Measurements from ENCODE around the gene GRPEL2. TPM values are rescaled to one million over a fixed set of nuclear protein-coding genes. Genes with fewer than 3 reads are reported as not detected.

The GRPEL2 gene
- total and polyA plus RNA-seq, 2 experiments from 2014 or later = 20.2 to 62.2 TPM

DNA sequence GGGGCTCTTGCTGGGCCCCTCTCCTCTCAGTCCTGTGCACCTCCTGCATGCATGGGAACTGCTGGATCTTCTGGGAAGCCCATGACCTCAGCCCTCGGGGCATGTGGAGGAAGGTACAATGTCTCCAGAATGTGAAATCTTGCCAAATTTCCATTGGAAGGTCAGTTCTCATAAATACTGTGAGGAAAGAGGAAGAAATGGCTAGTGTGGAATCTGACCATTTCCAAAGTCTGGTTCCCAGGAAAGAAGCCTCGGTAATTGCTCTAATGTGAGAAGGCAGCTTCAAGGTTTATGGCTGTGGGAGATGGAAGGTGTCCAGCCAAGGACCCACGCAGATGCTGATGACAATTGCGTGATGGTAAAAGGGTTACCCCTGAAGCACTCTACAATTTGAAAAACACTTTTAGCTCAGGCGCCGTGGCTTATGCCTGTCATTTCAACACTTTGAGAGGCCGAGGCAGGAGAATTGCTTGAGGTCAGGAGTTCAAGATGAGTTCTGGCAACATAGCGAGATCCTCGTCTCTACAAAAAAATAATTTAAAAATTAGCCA lies 41.9 kb downstream of the GRPEL2 start:
- Mint-ChIP-seq H3K9me3 (no peaks in the 10 kb centered on the region), H3K27ac (no peak overlapping the region), H3K36me3 (ENCODE audit: low read depth) (no peaks in the 10 kb centered on the region), H3K27me3 (ENCODE audit: insufficient read depth, low read depth, poor library complexity) (peaks cover 7% of the 10 kb centered on the region), H3K4me1 (peaks cover 3% of the 10 kb centered on the region; the same call in 2 of the 3 replicates), H3K4me3 (no peak overlapping the region)
- DNase-seq (ENCODE audit: low spot score) = no peak
- no peaks in the 10 kb centered on the region for H3K36me3 ChIP-seq (ENCODE audit: insufficient read depth)
- H3K4me2 ChIP-seq = no peak overlapping the region
- no peak for ATAC-seq
- H3K4me3 ChIP-seq = no peak overlapping the region
- H3K4me1 ChIP-seq (ENCODE audit: insufficient read depth) = no peaks in the 10 kb centered on the region
- no peaks in the 10 kb centered on the region for H3K79me2 ChIP-seq (replicated peaks; ENCODE audit: insufficient read depth)
- no peak overlapping the region for H3K27ac ChIP-seq (ENCODE audit: low read depth)
- no peaks in the 10 kb centered on the region for H3K27me3 ChIP-seq (ENCODE audit: insufficient read depth)
- no peak for TF ChIP-seq CREB1 (CRISPR knock-in tag; IDR thresholded peaks at IDR 0.05; ENCODE audit: low read depth)
- no peak for TF ChIP-seq EZH2phosphoT487 (IDR thresholded peaks at IDR 0.05; ENCODE audit: unreplicated experiment)
- no peak for TF ChIP-seq NANOG (IDR thresholded peaks at IDR 0.05; ENCODE audit: borderline replicate concordance)
- TF ChIP-seq EZH2 (IDR thresholded peaks at IDR 0.05; ENCODE audit: low read depth, unreplicated experiment) = no peak
- no peak for TF ChIP-seq ZNF331 (CRISPR knock-in tag; IDR thresholded peaks at IDR 0.05; ENCODE audit: low read depth)
- TF ChIP-seq, protein P1, sequence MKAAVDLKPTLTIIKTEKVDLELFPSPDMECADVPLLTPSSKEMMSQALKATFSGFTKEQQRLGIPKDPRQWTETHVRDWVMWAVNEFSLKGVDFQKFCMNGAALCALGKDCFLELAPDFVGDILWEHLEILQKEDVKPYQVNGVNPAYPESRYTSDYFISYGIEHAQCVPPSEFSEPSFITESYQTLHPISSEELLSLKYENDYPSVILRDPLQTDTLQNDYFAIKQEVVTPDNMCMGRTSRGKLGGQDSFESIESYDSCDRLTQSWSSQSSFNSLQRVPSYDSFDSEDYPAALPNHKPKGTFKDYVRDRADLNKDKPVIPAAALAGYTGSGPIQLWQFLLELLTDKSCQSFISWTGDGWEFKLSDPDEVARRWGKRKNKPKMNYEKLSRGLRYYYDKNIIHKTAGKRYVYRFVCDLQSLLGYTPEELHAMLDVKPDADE (IDR thresholded peaks at IDR 0.05) = no peak
- TF ChIP-seq JUNB (IDR thresholded peaks at IDR 0.05; ENCODE audit: unreplicated experiment) = no peak
- no peak for TF ChIP-seq ZNF114 (CRISPR knock-in tag; IDR thresholded peaks at IDR 0.05)
- TF ChIP-seq STAT1 (IDR thresholded peaks at IDR 0.05; ENCODE audit: unreplicated experiment) = no peak
- TF ChIP-seq, protein P2, sequence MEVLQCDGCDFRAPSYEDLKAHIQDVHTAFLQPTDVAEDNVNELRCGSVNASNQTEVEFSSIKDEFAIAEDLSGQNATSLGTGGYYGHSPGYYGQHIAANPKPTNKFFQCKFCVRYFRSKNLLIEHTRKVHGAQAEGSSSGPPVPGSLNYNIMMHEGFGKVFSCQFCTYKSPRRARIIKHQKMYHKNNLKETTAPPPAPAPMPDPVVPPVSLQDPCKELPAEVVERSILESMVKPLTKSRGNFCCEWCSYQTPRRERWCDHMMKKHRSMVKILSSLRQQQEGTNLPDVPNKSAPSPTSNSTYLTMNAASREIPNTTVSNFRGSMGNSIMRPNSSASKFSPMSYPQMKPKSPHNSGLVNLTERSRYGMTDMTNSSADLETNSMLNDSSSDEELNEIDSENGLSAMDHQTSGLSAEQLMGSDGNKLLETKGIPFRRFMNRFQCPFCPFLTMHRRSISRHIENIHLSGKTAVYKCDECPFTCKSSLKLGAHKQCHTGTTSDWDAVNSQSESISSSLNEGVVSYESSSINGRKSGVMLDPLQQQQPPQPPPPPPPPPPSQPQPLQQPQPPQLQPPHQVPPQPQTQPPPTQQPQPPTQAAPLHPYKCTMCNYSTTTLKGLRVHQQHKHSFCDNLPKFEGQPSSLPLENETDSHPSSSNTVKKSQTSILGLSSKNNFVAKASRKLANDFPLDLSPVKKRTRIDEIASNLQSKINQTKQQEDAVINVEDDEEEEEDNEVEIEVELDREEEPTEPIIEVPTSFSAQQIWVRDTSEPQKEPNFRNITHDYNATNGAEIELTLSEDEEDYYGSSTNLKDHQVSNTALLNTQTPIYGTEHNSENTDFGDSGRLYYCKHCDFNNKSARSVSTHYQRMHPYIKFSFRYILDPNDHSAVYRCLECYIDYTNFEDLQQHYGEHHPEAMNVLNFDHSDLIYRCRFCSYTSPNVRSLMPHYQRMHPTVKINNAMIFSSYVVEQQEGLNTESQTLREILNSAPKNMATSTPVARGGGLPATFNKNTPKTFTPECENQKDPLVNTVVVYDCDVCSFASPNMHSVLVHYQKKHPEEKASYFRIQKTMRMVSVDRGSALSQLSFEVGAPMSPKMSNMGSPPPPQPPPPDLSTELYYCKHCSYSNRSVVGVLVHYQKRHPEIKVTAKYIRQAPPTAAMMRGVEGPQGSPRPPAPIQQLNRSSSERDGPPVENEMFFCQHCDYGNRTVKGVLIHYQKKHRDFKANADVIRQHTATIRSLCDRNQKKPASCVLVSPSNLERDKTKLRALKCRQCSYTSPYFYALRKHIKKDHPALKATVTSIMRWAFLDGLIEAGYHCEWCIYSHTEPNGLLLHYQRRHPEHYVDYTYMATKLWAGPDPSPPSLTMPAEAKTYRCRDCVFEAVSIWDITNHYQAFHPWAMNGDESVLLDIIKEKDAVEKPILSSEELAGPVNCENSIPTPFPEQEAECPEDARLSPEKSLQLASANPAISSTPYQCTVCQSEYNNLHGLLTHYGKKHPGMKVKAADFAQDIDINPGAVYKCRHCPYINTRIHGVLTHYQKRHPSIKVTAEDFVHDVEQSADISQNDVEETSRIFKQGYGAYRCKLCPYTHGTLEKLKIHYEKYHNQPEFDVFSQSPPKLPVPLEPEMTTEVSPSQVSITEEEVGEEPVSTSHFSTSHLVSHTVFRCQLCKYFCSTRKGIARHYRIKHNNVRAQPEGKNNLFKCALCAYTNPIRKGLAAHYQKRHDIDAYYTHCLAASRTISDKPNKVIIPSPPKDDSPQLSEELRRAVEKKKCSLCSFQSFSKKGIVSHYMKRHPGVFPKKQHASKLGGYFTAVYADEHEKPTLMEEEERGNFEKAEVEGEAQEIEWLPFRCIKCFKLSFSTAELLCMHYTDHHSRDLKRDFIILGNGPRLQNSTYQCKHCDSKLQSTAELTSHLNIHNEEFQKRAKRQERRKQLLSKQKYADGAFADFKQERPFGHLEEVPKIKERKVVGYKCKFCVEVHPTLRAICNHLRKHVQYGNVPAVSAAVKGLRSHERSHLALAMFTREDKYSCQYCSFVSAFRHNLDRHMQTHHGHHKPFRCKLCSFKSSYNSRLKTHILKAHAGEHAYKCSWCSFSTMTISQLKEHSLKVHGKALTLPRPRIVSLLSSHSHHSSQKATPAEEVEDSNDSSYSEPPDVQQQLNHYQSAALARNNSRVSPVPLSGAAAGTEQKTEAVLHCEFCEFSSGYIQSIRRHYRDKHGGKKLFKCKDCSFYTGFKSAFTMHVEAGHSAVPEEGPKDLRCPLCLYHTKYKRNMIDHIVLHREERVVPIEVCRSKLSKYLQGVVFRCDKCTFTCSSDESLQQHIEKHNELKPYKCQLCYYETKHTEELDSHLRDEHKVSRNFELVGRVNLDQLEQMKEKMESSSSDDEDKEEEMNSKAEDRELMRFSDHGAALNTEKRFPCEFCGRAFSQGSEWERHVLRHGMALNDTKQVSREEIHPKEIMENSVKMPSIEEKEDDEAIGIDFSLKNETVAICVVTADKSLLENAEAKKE (CRISPR knock-in tag; IDR thresholded peaks at IDR 0.05) = no peak
- TF ChIP-seq, protein P3, sequence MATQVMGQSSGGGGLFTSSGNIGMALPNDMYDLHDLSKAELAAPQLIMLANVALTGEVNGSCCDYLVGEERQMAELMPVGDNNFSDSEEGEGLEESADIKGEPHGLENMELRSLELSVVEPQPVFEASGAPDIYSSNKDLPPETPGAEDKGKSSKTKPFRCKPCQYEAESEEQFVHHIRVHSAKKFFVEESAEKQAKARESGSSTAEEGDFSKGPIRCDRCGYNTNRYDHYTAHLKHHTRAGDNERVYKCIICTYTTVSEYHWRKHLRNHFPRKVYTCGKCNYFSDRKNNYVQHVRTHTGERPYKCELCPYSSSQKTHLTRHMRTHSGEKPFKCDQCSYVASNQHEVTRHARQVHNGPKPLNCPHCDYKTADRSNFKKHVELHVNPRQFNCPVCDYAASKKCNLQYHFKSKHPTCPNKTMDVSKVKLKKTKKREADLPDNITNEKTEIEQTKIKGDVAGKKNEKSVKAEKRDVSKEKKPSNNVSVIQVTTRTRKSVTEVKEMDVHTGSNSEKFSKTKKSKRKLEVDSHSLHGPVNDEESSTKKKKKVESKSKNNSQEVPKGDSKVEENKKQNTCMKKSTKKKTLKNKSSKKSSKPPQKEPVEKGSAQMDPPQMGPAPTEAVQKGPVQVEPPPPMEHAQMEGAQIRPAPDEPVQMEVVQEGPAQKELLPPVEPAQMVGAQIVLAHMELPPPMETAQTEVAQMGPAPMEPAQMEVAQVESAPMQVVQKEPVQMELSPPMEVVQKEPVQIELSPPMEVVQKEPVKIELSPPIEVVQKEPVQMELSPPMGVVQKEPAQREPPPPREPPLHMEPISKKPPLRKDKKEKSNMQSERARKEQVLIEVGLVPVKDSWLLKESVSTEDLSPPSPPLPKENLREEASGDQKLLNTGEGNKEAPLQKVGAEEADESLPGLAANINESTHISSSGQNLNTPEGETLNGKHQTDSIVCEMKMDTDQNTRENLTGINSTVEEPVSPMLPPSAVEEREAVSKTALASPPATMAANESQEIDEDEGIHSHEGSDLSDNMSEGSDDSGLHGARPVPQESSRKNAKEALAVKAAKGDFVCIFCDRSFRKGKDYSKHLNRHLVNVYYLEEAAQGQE (IDR thresholded peaks at IDR 0.05; ENCODE audit: unreplicated experiment) = no peak
- no peak for TF ChIP-seq POLR2AphosphoS5 (IDR thresholded peaks at IDR 0.05; ENCODE audit: low read depth)
- TF ChIP-seq, protein P4, sequence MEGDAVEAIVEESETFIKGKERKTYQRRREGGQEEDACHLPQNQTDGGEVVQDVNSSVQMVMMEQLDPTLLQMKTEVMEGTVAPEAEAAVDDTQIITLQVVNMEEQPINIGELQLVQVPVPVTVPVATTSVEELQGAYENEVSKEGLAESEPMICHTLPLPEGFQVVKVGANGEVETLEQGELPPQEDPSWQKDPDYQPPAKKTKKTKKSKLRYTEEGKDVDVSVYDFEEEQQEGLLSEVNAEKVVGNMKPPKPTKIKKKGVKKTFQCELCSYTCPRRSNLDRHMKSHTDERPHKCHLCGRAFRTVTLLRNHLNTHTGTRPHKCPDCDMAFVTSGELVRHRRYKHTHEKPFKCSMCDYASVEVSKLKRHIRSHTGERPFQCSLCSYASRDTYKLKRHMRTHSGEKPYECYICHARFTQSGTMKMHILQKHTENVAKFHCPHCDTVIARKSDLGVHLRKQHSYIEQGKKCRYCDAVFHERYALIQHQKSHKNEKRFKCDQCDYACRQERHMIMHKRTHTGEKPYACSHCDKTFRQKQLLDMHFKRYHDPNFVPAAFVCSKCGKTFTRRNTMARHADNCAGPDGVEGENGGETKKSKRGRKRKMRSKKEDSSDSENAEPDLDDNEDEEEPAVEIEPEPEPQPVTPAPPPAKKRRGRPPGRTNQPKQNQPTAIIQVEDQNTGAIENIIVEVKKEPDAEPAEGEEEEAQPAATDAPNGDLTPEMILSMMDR (conservative IDR thresholded peaks at IDR 0.05; ENCODE audit: low read depth in 2 of 2) = no peak
- no peaks in the 10 kb centered on the region for H3F3A ChIP-seq (replicated peaks; ENCODE audit: low read depth)
- no peaks in the 10 kb centered on the region for H3K9me2 ChIP-seq (ENCODE audit: insufficient read depth)
- H2AFZ ChIP-seq = no peak overlapping the region
- H4K20me1 ChIP-seq (replicated peaks; ENCODE audit: insufficient read depth) = no peaks in the 10 kb centered on the region
